Kidney (tissue), 14 donors: ENCODE measurements around the gene MROH2A. TPM values are rescaled to one million over a fixed set of nuclear protein-coding genes. Genes with fewer than 3 reads are reported as not detected.

Experiments used
- DNase-seq, 5 donors: peaks; one replicate each; pipeline ENCODE4 v3.0.0-alpha.2; 2013 to 2020
- FAIRE-seq: peaks from 2 replicates; lab custom pipeline; 2012; peaks lifted over from hg19 to GRCh38; lab: Jason Lieb, UNC
- H3K27ac ChIP-seq, 2 donors: one replicate each; pipeline ENCODE4 v1.7.0; 2013; ENCODE audit warnings: low read depth in 2 of 2, low read length in 2 of 2, inconsistent platforms in 1 of 2
- H3K27me3 ChIP-seq: one replicate; pipeline ENCODE4 v1.7.1; 2013; ENCODE audit warnings: low read length, inconsistent platforms; ENCODE audit not compliant: control insufficient read depth, insufficient read depth
- H3K36me3 ChIP-seq, 3 donors: one replicate each; pipeline versions ENCODE4 v1.7.0 to v1.7.1; 2013; ENCODE audit warnings: low read length in 3 of 3, control low read depth in 1 of 3, inconsistent platforms in 1 of 3; ENCODE audit not compliant: insufficient read depth in 3 of 3, control insufficient read depth in 2 of 3
- H3K4me1 ChIP-seq, 3 donors: one replicate each; pipeline versions ENCODE4 v1.7.0 to v1.7.1; 2013; ENCODE audit warnings: low read length in 3 of 3, inconsistent platforms in 1 of 3, low read depth in 1 of 3; ENCODE audit not compliant: control insufficient read depth in 2 of 3, insufficient read depth in 2 of 3
- H3K4me3 ChIP-seq, 3 donors: one replicate each; pipeline versions ENCODE4 v1.7.0 to v1.8.1; 2013; ENCODE audit warnings: low read length in 3 of 3, control low read depth in 1 of 3, inconsistent platforms in 1 of 3
- H3K9ac ChIP-seq, 3 donors: one replicate each; pipeline versions ENCODE4 v1.7.0 to v1.7.1; 2013; ENCODE audit warnings: low read length in 3 of 3, control low read depth in 1 of 3, inconsistent platforms in 1 of 3
- H3K9me3 ChIP-seq, 3 donors: one replicate each; pipeline versions ENCODE4 v1.7.0 to v1.7.1; 2013; ENCODE audit warnings: low read length in 3 of 3, control low read depth in 1 of 3, inconsistent platforms in 1 of 3; ENCODE audit not compliant: control insufficient read depth in 2 of 3, insufficient read depth in 1 of 3
- intact Hi-C: fragments of 100-400 bp; cut with DNase I; formaldehyde crosslinking; loops from one replicate; pipeline ENCODE4 v1.11.1; 2022
- polyA plus RNA-seq: library from polyadenylated mRNA; stranded (reverse); fragments of 350-450 nt; fragmentation: Illumina TruSeq; extraction: RNeasy Lipid Tissue Mini Kit (QIAGEN cat#74804); gene quantifications from one replicate; pipeline ENCODE4 v1.2.3, GENCODE V29; 2014; ENCODE audit warnings: low read depth, low replicate concordance; ENCODE audit not compliant: insufficient read depth
- total RNA-seq: library from RNA; stranded (reverse); fragmentation: NEBNext Ultra II Directional; extraction: Animal tissue kit (Norgen Biotek cat#: 25700); gene quantifications from one replicate; pipeline ENCODE4 v1.2.1, GENCODE V29; 2021
- TF ChIP-seq, protein P1 (sequence below): IDR thresholded peaks from 3 replicates; pipeline ENCODE4 v1.5.1; 2012; ENCODE audit warnings: mild to moderate bottlenecking, moderate library complexity, borderline replicate concordance; ENCODE audit not compliant: insufficient read depth; ENCODE audit errors: extremely low read depth
- donor health status: control.
- donor health status: control.
- donor health status: control.
- donor health status: control.
- donor health status: control.
- donor health status: DM: yes; HTN: yes; CAD: no.
- donor health status: Normal renal cell carcinoma (clear cell type).

MROH2A gene
- total and polyA plus RNA-seq, 2 donors from 2014 or later = 1.8 TPM; not detected in 1

DNA sequence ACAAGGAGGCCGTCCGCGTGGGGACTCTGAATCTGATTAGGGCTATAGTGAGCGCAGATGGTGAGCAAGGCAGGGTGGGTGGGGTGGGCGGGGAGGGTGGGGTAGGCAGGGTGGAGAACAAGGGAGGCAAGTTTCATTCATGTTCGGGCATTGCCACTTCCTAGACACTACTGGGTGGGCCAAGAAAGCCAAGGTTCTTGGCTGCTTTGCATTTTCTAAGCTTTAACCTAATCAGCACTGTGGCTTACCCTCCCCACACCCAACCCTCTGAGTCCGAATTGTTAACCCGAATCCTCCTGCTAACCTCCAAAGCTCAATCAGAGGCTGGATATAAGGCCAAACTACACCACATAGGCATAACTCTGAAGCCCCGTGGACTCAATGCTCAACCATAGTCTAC is 18.1 kb downstream of the MROH2A start:
- Histone ChIP-seq H3K36me3 (no peaks in the 10 kb centered on the region), H3K9ac (no peak overlapping the region), H3K4me1 (no peaks in the 10 kb centered on the region), H3K27me3 (no peaks in the 10 kb centered on the region), H3K9me3 (no peaks in the 10 kb centered on the region), H3K27ac (no peak overlapping the region), H3K4me3 (no peak overlapping the region)
- TF ChIP-seq, protein P1, sequence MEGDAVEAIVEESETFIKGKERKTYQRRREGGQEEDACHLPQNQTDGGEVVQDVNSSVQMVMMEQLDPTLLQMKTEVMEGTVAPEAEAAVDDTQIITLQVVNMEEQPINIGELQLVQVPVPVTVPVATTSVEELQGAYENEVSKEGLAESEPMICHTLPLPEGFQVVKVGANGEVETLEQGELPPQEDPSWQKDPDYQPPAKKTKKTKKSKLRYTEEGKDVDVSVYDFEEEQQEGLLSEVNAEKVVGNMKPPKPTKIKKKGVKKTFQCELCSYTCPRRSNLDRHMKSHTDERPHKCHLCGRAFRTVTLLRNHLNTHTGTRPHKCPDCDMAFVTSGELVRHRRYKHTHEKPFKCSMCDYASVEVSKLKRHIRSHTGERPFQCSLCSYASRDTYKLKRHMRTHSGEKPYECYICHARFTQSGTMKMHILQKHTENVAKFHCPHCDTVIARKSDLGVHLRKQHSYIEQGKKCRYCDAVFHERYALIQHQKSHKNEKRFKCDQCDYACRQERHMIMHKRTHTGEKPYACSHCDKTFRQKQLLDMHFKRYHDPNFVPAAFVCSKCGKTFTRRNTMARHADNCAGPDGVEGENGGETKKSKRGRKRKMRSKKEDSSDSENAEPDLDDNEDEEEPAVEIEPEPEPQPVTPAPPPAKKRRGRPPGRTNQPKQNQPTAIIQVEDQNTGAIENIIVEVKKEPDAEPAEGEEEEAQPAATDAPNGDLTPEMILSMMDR = no peak
- intact Hi-C loops = no loop called here
- no peak for FAIRE-seq
- no peak for DNase-seq

- Histone ChIP-seq H3K36me3 (no peaks in the 10 kb centered on the region), H3K4me1 (no peaks in the 10 kb centered on the region), H3K9ac (no peak overlapping the region), H3K9me3 (no peaks in the 10 kb centered on the region), H3K27me3 (no peaks in the 10 kb centered on the region), H3K27ac (no peak overlapping the region), H3K4me3 (no peak overlapping the region)
- no peak for FAIRE-seq
- TF ChIP-seq, protein P1 = no peak
- peak in 1 of 5 donors; percentile 46 for DNase-seq
- intact Hi-C loops = no loop called here
Measured at GRCh38 chr2:233798335-233799086, 20.4 kb downstream of the MROH2A start.

GRCh38 chr2:233799087-233799665 is 21.0 kb downstream of the MROH2A start:
- intact Hi-C loops = no loop called here
- no peak overlapping the region for H3K9ac ChIP-seq
- FAIRE-seq = no peak
- H3K36me3 ChIP-seq = no peaks in the 10 kb centered on the region
- no peaks in the 10 kb centered on the region for H3K27me3 ChIP-seq
- no peaks in the 10 kb centered on the region for H3K4me1 ChIP-seq
- TF ChIP-seq, protein P1 = no peak
- peak in 1 of 5 donors; percentile 24 for DNase-seq
- no peak overlapping the region for H3K27ac ChIP-seq
- no peak overlapping the region for H3K4me3 ChIP-seq
- H3K9me3 ChIP-seq = no peaks in the 10 kb centered on the region
